ENCODE data around the gene CLVS2.

CLVS2 gene

DNA sequence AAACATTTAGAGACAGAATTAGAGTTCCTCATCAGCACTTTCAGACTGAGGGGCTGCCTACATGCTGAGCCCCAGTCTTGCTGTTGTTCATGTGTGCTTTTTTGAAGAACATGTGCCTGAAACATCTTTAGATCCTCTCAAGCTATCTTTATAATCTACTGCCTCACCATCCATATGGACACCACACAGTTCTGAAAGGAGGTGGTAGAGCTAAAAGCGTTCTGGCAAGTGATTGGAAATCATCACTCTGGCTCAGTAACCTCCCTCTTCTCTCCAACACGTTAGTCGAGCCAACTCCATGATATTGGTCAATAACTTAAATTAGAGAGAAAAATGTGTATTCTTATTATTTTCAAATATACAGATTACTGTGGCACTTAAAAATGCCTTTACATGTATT, 40.6 kb downstream of the CLVS2 start:
- no peak for TF ChIP-seq POLR2AphosphoS5 (IDR thresholded peaks at IDR 0.05; ENCODE audit: borderline replicate concordance, low read depth, low read length)
- TF ChIP-seq EZH2 (IDR thresholded peaks at IDR 0.05), result no peak
- no peak for TF ChIP-seq FOXP2 (optimal IDR thresholded peaks at IDR 0.05; ENCODE audit: control extremely low read depth, extremely low read length, insufficient read depth)
- no peaks in the 10 kb centered on the region for H3K36me3 ChIP-seq (ENCODE audit: insufficient read depth, low read length)
- H3K9ac ChIP-seq (ENCODE audit: insufficient read length), result no peak overlapping the region
- H3K9me3 ChIP-seq (ENCODE audit: low read depth, low read length), result no peaks in the 10 kb centered on the region
- H3K27ac ChIP-seq, result no peak overlapping the region
- H3K4me3 ChIP-seq, result no peak overlapping the region
- no peak for DNase-seq (ENCODE audit: low read depth, low spot score)

- Histone ChIP-seq H3K4me3 (no peak overlapping the region), H3K9ac (ENCODE audit: insufficient read length) (no peak overlapping the region), H3K27ac (no peak overlapping the region), H3K36me3 (ENCODE audit: insufficient read depth, low read length) (no peaks in the 10 kb centered on the region), H3K9me3 (ENCODE audit: low read depth, low read length) (no peaks in the 10 kb centered on the region)
- DNase-seq (ENCODE audit: low read depth, low spot score), result no peak
- TF ChIP-seq FOXP2 (optimal IDR thresholded peaks at IDR 0.05; ENCODE audit: control extremely low read depth, extremely low read length, insufficient read depth), result no peak
- TF ChIP-seq POLR2AphosphoS5 (IDR thresholded peaks at IDR 0.05; ENCODE audit: borderline replicate concordance, low read depth, low read length), result no peak
- TF ChIP-seq EZH2 (IDR thresholded peaks at IDR 0.05), result no peak
These were observed 43.4 kb downstream of the CLVS2 start for GRCh38 chr6:123039431-123039830.

DNA sequence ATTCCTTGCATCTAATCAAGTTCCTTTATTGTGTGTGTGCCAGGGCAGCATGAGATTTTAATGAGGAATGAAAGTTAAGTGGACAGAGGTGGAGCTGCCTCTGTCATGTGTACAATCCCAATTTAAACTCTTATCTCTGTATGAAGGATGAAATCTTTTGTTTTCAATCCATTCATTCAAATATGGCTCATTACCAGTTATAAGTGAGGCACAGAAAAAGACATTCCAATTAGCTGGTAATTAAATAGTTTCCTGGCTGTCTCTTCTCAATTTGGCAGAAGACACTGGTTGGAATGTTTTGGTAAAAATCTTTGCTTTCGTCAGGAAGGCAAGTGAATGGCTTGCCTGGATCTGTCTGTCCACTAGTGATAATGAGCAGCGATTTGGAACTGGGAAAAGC, 46.4 kb downstream of the CLVS2 start:
- TF ChIP-seq EZH2 (IDR thresholded peaks at IDR 0.05), result no peak
- H3K9me3 ChIP-seq (ENCODE audit: low read depth, low read length), result no peaks in the 10 kb centered on the region
- no peak overlapping the region for H3K9ac ChIP-seq (ENCODE audit: insufficient read length)
- H3K36me3 ChIP-seq (ENCODE audit: insufficient read depth, low read length), result no peaks in the 10 kb centered on the region
- no peak overlapping the region for H3K27ac ChIP-seq
- H3K4me3 ChIP-seq, result no peak overlapping the region
- no peak for DNase-seq (ENCODE audit: low read depth, low spot score)

GRCh38 chr6:123044341-123044860, 48.4 kb downstream of the CLVS2 start:
- no peaks in the 10 kb centered on the region for H3K9me3 ChIP-seq (ENCODE audit: low read depth, low read length)
- H3K27ac ChIP-seq, result no peak overlapping the region
- no peaks in the 10 kb centered on the region for H3K36me3 ChIP-seq (ENCODE audit: insufficient read depth, low read length)
- no peak for TF ChIP-seq FOXP2 (optimal IDR thresholded peaks at IDR 0.05; ENCODE audit: control extremely low read depth, extremely low read length, insufficient read depth)
- no peak for TF ChIP-seq POLR2AphosphoS5 (IDR thresholded peaks at IDR 0.05; ENCODE audit: borderline replicate concordance, low read depth, low read length)
- TF ChIP-seq EZH2 (IDR thresholded peaks at IDR 0.05), result no peak
- no peak overlapping the region for H3K4me3 ChIP-seq
- DNase-seq (ENCODE audit: low read depth, low spot score), result no peak
- H3K9ac ChIP-seq (ENCODE audit: insufficient read length), result no peak overlapping the region

GRCh38 chr6:123053602-123054225, 57.7 kb downstream of the CLVS2 start:
- Histone ChIP-seq H3K27ac (no peak overlapping the region), H3K4me3 (no peak overlapping the region), H3K36me3 (ENCODE audit: insufficient read depth, low read length) (no peaks in the 10 kb centered on the region)

GRCh38 chr6:123055256-123055655, 59.2 kb downstream of the CLVS2 start:
- DNase-seq (ENCODE audit: low read depth, low spot score), result no peak
- H3K4me3 ChIP-seq, result no peak overlapping the region
- H3K27ac ChIP-seq, result no peak overlapping the region
- no peaks in the 10 kb centered on the region for H3K36me3 ChIP-seq (ENCODE audit: insufficient read depth, low read length)
- no peak for TF ChIP-seq EZH2 (IDR thresholded peaks at IDR 0.05)
- no peak for TF ChIP-seq POLR2AphosphoS5 (IDR thresholded peaks at IDR 0.05; ENCODE audit: borderline replicate concordance, low read depth, low read length)
- no peak for TF ChIP-seq FOXP2 (optimal IDR thresholded peaks at IDR 0.05; ENCODE audit: control extremely low read depth, extremely low read length, insufficient read depth)
- no peak overlapping the region for H3K9ac ChIP-seq (ENCODE audit: insufficient read length)
- no peaks in the 10 kb centered on the region for H3K9me3 ChIP-seq (ENCODE audit: low read depth, low read length)

More at GRCh38 chr6:123053602-123054225, 57.7 kb downstream of the CLVS2 start:
- DNase-seq (ENCODE audit: low read depth, low spot score), result no peak
- no peak overlapping the region for H3K9ac ChIP-seq (ENCODE audit: insufficient read length)
- H3K9me3 ChIP-seq (ENCODE audit: low read depth, low read length), result no peaks in the 10 kb centered on the region
- TF ChIP-seq POLR2AphosphoS5 (IDR thresholded peaks at IDR 0.05; ENCODE audit: borderline replicate concordance, low read depth, low read length) (no peak), EZH2 (IDR thresholded peaks at IDR 0.05) (no peak), FOXP2 (optimal IDR thresholded peaks at IDR 0.05; ENCODE audit: control extremely low read depth, extremely low read length, insufficient read depth) (no peak)

DNA sequence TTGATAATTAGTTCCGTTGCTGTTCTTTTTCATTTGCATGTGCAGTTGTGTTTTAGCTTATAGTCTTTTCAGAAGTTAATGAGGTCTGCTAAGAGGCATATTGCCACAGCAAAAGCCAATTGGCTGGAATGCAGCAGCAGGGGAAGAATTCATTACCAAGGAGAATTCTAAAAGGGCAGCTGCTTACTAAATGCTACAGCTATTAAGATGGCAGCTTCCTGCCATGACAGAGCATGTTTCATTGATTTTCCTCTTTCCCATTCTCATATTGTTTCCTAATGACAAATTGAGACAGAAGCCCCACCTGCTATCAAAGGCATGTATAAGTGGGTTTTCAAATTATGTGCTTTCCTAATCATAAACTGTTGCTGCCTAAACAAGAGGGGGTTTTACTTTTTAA, 66.6 kb downstream of the CLVS2 start:
- TF ChIP-seq FOXP2 (optimal IDR thresholded peaks at IDR 0.05; ENCODE audit: control extremely low read depth, extremely low read length, insufficient read depth), result no peak
- no peak for TF ChIP-seq EZH2 (IDR thresholded peaks at IDR 0.05)
- no peak for TF ChIP-seq POLR2AphosphoS5 (IDR thresholded peaks at IDR 0.05; ENCODE audit: borderline replicate concordance, low read depth, low read length)
- Histone ChIP-seq H3K36me3 (ENCODE audit: insufficient read depth, low read length) (no peaks in the 10 kb centered on the region), H3K27ac (0 out of 2 replicates have a peak overlapping the region, but pooled peaks have one; percentile 18), H3K9me3 (ENCODE audit: low read depth, low read length) (no peaks in the 10 kb centered on the region), H3K9ac (ENCODE audit: insufficient read length) (no peak overlapping the region), H3K4me3 (no peak overlapping the region)
- DNase-seq (ENCODE audit: low read depth, low spot score), result no peak

DNA sequence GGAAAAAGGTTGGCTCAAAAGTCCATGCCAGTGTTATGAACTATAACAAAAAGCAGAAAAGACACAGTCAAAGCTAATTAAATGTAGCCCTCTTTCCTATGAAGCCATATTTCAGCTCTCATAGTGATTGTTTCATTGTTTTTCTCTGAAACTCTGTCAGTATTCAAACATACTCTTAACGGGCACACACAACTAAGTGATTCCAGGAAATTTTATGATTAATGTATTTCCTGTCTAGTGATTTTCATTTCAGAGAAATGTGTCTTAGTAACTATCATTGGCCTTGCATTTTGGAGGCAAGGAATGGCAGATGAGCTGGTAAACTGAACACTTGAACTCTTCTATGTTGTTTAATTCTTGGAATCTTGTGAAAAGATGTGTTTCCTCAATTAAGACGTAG, 68.0 kb downstream of the CLVS2 start:
- no peak overlapping the region for H3K9ac ChIP-seq (ENCODE audit: insufficient read length)
- no peak for DNase-seq (ENCODE audit: low read depth, low spot score)
- TF ChIP-seq EZH2 (IDR thresholded peaks at IDR 0.05), result no peak
- TF ChIP-seq FOXP2 (optimal IDR thresholded peaks at IDR 0.05; ENCODE audit: control extremely low read depth, extremely low read length, insufficient read depth), result no peak
- peak; percentile 27; the same call in 1 of the 2 replicates for TF ChIP-seq POLR2AphosphoS5 (IDR thresholded peaks at IDR 0.05; ENCODE audit: borderline replicate concordance, low read depth, low read length)
- H3K4me3 ChIP-seq, result no peak overlapping the region
- no peaks in the 10 kb centered on the region for H3K9me3 ChIP-seq (ENCODE audit: low read depth, low read length)
- no peaks in the 10 kb centered on the region for H3K36me3 ChIP-seq (ENCODE audit: insufficient read depth, low read length)
- H3K27ac ChIP-seq, result peak overlapping the region; percentile 80

DNA sequence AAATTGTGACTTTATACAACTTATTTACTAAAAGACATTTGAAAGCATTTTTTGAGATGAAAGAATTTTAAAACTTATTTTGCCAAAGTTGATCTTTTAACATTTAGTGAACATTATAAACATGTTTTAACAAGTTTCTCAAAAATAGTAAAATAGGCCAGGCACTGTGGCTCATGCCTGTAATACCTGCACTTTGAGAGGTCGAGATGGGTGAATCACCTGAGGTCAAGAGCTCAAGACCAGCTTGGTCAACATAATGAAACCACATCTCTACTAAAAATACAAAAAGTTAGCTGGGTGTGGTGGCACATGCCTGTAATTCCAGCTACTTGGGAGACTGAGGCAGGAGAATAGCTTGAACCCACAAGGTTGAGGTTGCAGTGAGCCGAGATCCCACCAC, 78.6 kb downstream of the CLVS2 start:
- Histone ChIP-seq H3K9ac (ENCODE audit: insufficient read length) (no peak overlapping the region), H3K36me3 (ENCODE audit: insufficient read depth, low read length) (no peaks in the 10 kb centered on the region), H3K9me3 (ENCODE audit: low read depth, low read length) (no peaks in the 10 kb centered on the region), H3K4me3 (no peak overlapping the region), H3K27ac (no peak overlapping the region)
- DNase-seq (ENCODE audit: low read depth, low spot score), result no peak
- TF ChIP-seq FOXP2 (optimal IDR thresholded peaks at IDR 0.05; ENCODE audit: control extremely low read depth, extremely low read length, insufficient read depth) (no peak), EZH2 (IDR thresholded peaks at IDR 0.05) (no peak), POLR2AphosphoS5 (IDR thresholded peaks at IDR 0.05; ENCODE audit: borderline replicate concordance, low read depth, low read length) (no peak)
